ENCODE measurements around the gene BLTP3B. TPM values are rescaled to one million over a fixed set of nuclear protein-coding genes. Genes with fewer than 3 reads are reported as not detected.

The BLTP3B gene
- total RNA-seq, 1 donor from 2014 or later = 19.5 TPM

DNA sequence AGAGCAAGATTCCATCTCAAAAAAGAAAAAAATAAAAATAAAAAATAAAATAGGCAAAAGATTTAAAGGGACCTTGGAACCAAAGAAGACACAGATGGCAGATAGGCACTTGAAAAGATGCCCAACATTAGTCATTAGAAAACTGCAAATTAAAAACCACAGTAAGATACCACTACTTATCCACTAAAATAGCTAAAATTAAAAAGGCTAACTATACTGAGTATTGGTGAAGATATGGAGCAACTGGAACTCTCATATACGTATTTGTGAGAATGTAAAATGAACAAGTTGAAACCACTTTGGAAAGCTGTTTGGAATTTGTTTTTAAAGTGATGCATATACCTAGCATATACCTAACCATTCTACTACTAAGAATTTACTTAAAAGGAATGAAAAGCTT, 22.3 kb downstream of the BLTP3B start:
- H3K4me3 Mint-ChIP-seq = no peak overlapping the region
- H3K9me3 Mint-ChIP-seq = peaks cover 3% of the 10 kb centered on the region

DNA sequence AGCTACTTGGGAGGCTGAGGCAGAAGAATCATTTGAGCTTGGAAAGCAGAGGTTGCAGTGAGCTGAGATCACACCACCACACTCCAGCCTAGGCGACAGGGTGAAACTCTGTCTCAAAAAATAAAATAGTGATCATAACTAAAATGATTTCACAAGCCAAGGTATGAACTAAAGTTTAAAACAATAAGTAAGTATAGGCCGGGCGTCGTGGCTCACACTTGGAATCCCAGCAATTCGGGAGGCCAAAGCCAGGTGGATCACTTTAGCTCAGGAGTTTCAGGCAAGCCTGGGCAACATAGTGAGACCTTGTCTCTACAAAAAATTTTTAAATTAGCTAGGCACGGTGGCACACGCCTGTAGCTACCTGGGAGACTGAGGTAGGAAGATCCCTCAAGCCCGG, 27.4 kb downstream of the BLTP3B start:
- TF ChIP-seq, protein P1, sequence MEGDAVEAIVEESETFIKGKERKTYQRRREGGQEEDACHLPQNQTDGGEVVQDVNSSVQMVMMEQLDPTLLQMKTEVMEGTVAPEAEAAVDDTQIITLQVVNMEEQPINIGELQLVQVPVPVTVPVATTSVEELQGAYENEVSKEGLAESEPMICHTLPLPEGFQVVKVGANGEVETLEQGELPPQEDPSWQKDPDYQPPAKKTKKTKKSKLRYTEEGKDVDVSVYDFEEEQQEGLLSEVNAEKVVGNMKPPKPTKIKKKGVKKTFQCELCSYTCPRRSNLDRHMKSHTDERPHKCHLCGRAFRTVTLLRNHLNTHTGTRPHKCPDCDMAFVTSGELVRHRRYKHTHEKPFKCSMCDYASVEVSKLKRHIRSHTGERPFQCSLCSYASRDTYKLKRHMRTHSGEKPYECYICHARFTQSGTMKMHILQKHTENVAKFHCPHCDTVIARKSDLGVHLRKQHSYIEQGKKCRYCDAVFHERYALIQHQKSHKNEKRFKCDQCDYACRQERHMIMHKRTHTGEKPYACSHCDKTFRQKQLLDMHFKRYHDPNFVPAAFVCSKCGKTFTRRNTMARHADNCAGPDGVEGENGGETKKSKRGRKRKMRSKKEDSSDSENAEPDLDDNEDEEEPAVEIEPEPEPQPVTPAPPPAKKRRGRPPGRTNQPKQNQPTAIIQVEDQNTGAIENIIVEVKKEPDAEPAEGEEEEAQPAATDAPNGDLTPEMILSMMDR (conservative IDR thresholded peaks at IDR 0.05) = no peak
- no peak overlapping the region for H3K27ac Mint-ChIP-seq

More for the DNA sequence above, 22.3 kb downstream of the BLTP3B start:
- TF ChIP-seq, protein P1 (conservative IDR thresholded peaks at IDR 0.05) = no peak
- no peak for DNase-seq (ENCODE audit: extremely low spot score, unreplicated experiment)
- no peaks in the 10 kb centered on the region for H3K27me3 Mint-ChIP-seq
- peaks cover 13% of the 10 kb centered on the region for H3K36me3 Mint-ChIP-seq
- peaks cover 6% of the 10 kb centered on the region for H3K4me1 Mint-ChIP-seq (ENCODE audit: unreplicated experiment)
- no peak overlapping the region for H3K27ac Mint-ChIP-seq

DNA sequence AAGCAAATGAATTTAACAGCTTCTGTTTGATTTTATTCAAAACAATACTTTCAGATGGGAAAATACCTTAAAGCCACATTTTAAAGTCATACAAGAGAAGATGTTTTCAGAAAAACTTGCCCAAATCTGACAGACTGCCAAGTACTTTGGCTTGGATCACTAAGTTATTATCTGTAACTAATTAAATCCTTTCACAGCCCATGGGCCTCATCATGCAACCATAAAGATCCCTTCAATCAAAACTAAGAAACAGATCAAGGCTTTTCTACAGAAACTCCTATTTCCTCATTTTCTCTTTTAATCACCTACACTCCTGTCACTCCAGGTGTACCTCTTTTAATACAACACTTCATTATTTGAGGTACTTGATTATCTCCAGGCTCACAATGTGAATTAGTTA, 28.1 kb downstream of the BLTP3B start:
- no peak for DNase-seq (ENCODE audit: extremely low spot score, unreplicated experiment)
- H3K27me3 Mint-ChIP-seq = no peaks in the 10 kb centered on the region
- H3K27ac Mint-ChIP-seq = no peak overlapping the region
- peaks cover 3% of the 10 kb centered on the region for H3K9me3 Mint-ChIP-seq
- H3K36me3 Mint-ChIP-seq = peaks cover 11% of the 10 kb centered on the region
- H3K4me3 Mint-ChIP-seq = no peak overlapping the region
- TF ChIP-seq, protein P1 (conservative IDR thresholded peaks at IDR 0.05) = no peak
- peaks cover 6% of the 10 kb centered on the region for H3K4me1 Mint-ChIP-seq (ENCODE audit: unreplicated experiment)

More for the DNA sequence above, 27.4 kb downstream of the BLTP3B start:
- Mint-ChIP-seq H3K27me3 (no peaks in the 10 kb centered on the region), H3K36me3 (peaks cover 11% of the 10 kb centered on the region), H3K4me3 (no peak overlapping the region), H3K4me1 (ENCODE audit: unreplicated experiment) (peaks cover 6% of the 10 kb centered on the region), H3K9me3 (peaks cover 3% of the 10 kb centered on the region)
- no peak for DNase-seq (ENCODE audit: extremely low spot score, unreplicated experiment)

DNA sequence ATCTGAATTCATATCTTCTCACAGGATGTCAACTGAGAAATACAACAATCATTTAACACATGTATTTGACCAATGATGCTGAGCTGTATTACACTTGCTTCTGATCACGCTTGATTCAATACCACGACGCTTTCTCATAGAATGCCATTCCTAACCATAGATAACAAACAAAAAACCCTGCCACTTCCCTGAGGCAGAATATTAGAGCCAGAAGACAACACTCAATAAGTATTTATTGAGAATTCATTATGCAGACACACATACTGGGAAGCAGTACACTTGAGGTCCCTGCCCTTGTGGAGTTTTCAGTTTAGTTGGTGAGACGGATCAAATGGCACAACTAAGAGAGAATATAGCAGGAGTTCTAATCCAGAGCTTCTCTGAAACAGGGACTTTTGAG, 32.4 kb downstream of the BLTP3B start:
- peaks cover 6% of the 10 kb centered on the region for H3K4me1 Mint-ChIP-seq (ENCODE audit: unreplicated experiment)
- peaks cover 19% of the 10 kb centered on the region for H3K36me3 Mint-ChIP-seq
- H3K9me3 Mint-ChIP-seq = peaks cover 8% of the 10 kb centered on the region
- no peak overlapping the region for H3K4me3 Mint-ChIP-seq
- H3K27me3 Mint-ChIP-seq = no peaks in the 10 kb centered on the region
- no peak overlapping the region for H3K27ac Mint-ChIP-seq
- TF ChIP-seq, protein P1 (conservative IDR thresholded peaks at IDR 0.05) = no peak
- DNase-seq (ENCODE audit: extremely low spot score, unreplicated experiment) = no peak

DNA sequence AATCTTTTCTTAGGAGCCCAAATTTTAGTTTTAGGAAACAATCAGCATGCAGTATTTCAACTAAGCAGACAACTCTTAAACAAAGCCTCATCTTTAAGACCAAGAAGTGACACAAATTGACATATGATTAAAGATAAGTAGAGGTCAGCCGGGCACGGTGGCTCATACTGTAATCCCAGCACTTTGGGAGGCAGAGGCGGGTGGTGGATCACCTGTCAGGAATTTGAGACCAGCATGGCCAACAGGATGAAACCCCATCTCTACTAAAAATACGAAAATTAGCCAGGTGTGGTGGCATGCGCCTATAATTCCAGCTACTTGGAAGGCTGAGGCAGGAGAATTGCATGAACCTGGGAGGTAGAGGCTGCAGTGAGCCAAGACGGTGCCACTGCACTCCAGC, 35.8 kb downstream of the BLTP3B start:
- H3K4me3 Mint-ChIP-seq = no peak overlapping the region
- no peak for DNase-seq (ENCODE audit: extremely low spot score, unreplicated experiment)
- no peaks in the 10 kb centered on the region for H3K27me3 Mint-ChIP-seq
- H3K9me3 Mint-ChIP-seq = peaks cover 8% of the 10 kb centered on the region
- peaks cover 19% of the 10 kb centered on the region for H3K36me3 Mint-ChIP-seq
- no peak overlapping the region for H3K27ac Mint-ChIP-seq
- TF ChIP-seq, protein P1 (conservative IDR thresholded peaks at IDR 0.05) = no peak
- H3K4me1 Mint-ChIP-seq (ENCODE audit: unreplicated experiment) = no peaks in the 10 kb centered on the region

DNA sequence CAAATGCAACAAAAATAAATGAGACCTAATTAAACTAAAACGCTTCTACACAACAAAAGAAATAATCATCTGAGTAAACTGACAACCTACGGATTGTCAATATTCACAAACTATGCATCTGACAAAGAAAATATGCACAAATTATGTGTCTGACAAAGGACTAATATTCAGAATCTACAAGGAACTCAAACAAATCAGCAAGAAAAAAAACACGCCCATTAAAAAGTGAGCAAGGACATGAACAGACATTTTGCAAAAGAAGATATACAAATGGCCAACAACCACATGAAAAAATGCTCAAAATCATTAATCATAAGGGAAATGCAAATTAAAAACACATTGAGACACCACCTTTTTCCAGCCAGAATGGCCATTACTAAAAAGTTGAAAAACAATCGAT, 37.0 kb downstream of the BLTP3B start:
- no peak for DNase-seq (ENCODE audit: extremely low spot score, unreplicated experiment)
- H3K27me3 Mint-ChIP-seq = no peaks in the 10 kb centered on the region
- no peak overlapping the region for H3K27ac Mint-ChIP-seq
- peaks cover 24% of the 10 kb centered on the region for H3K36me3 Mint-ChIP-seq
- no peaks in the 10 kb centered on the region for H3K4me1 Mint-ChIP-seq (ENCODE audit: unreplicated experiment)
- no peak overlapping the region for H3K4me3 Mint-ChIP-seq
- peaks cover 8% of the 10 kb centered on the region for H3K9me3 Mint-ChIP-seq
- TF ChIP-seq, protein P1 (conservative IDR thresholded peaks at IDR 0.05) = no peak

Data from type B pancreatic cell (in vitro differentiated cells).